ENCODE data around the gene CCDC183.

DNA sequence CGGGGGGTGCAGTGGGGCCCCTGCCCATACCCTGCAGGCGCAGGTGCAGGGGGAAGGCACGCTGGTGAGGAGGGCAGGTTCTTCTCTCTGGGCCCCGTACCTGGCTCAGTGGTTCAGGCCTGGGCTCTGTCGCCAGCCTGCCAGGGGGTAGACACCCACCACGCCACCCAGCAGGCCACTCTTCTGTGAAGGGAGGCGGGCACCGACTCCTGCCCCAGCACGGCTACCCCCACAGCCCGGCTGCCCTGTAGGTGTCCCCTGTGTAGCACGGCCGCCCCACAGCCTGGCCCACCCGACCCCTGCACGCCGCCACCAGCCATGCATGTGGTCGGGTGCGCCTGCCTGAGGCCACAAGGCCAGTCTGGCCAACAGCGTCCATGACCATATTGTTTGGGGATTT, 49.5 kb upstream of the CCDC183 start:
- TF ChIP-seq, protein P1, sequence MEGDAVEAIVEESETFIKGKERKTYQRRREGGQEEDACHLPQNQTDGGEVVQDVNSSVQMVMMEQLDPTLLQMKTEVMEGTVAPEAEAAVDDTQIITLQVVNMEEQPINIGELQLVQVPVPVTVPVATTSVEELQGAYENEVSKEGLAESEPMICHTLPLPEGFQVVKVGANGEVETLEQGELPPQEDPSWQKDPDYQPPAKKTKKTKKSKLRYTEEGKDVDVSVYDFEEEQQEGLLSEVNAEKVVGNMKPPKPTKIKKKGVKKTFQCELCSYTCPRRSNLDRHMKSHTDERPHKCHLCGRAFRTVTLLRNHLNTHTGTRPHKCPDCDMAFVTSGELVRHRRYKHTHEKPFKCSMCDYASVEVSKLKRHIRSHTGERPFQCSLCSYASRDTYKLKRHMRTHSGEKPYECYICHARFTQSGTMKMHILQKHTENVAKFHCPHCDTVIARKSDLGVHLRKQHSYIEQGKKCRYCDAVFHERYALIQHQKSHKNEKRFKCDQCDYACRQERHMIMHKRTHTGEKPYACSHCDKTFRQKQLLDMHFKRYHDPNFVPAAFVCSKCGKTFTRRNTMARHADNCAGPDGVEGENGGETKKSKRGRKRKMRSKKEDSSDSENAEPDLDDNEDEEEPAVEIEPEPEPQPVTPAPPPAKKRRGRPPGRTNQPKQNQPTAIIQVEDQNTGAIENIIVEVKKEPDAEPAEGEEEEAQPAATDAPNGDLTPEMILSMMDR (IDR thresholded peaks at IDR 0.05): no peak
- TF ChIP-seq POLR2A (IDR thresholded peaks at IDR 0.05): no peak

All from gastroesophageal sphincter (tissue), 3 donors.